Fibroblast of lung (primary cell): ENCODE data around the gene YIPF4. TPM values are rescaled to one million over a fixed set of nuclear protein-coding genes. Genes with fewer than 3 reads are reported as not detected.

Source experiments
- DNase-seq, 2 donors: peaks; one replicate each; pipeline versions ENCODE4 v3.0.0 to v3.0.0-alpha.2; 2010; ENCODE audit warnings: low read depth in 2 of 2
- H2AFZ ChIP-seq: 2 replicates; pipeline ENCODE4 v1.5.1; 2012; ENCODE audit warnings: low read length, control low read depth, inconsistent platforms
- H3K27ac ChIP-seq: 2 replicates; pipeline ENCODE4 v1.5.1; 2011; ENCODE audit warnings: low read length, control low read depth; ENCODE audit not compliant: insufficient read depth
- H3K27me3 ChIP-seq: 2 replicates; pipeline ENCODE4 v1.5.1; 2011; ENCODE audit warnings: mild to moderate bottlenecking, low read length; ENCODE audit not compliant: control insufficient read depth, insufficient read depth
- H3K36me3 ChIP-seq: 2 replicates; pipeline ENCODE4 v1.5.1; 2011; ENCODE audit warnings: low read length; ENCODE audit not compliant: control insufficient read depth, insufficient read depth
- H3K4me1 ChIP-seq: 2 replicates; pipeline ENCODE4 v1.5.1; 2011; ENCODE audit warnings: low read length; ENCODE audit not compliant: control insufficient read depth, insufficient read depth; ENCODE audit errors: extremely low read depth
- H3K4me2 ChIP-seq: 2 replicates; pipeline ENCODE4 v1.5.1; 2011; ENCODE audit warnings: low read length, control low read depth; ENCODE audit not compliant: insufficient read depth; ENCODE audit errors: extremely low read depth
- H3K4me3 ChIP-seq, 4 experiments: fragments of 200-600 bp in 1 of 4; sonication (generic) in 1 of 4; replicated peaks in 1 of 4; 2 replicates each; pipeline ENCODE4 v1.5.1; 2011 to 2016; ENCODE audit warnings: low read length in 4 of 4, low read depth in 3 of 4, mild to moderate bottlenecking in 3 of 4, control low read depth in 2 of 4, inconsistent platforms in 1 of 4, mixed read lengths in 1 of 4; ENCODE audit not compliant: insufficient read depth in 1 of 4; ENCODE audit errors: control extremely low read depth in 1 of 4
- H3K79me2 ChIP-seq: 2 replicates; pipeline ENCODE4 v1.5.1; 2012; ENCODE audit warnings: mild to moderate bottlenecking, low read length, inconsistent platforms; ENCODE audit not compliant: control insufficient read depth, insufficient read depth
- H3K9ac ChIP-seq: 2 replicates; pipeline ENCODE4 v1.5.1; 2011; ENCODE audit warnings: mild to moderate bottlenecking, low read length, control low read depth; ENCODE audit not compliant: insufficient read depth
- H3K9me3 ChIP-seq: 2 replicates; pipeline ENCODE4 v1.5.1; 2012; ENCODE audit warnings: low read depth, low read length; ENCODE audit not compliant: control insufficient read depth, insufficient read depth
- H4K20me1 ChIP-seq: 2 replicates; pipeline ENCODE4 v1.5.1; 2011; ENCODE audit warnings: low read length; ENCODE audit not compliant: control insufficient read depth, insufficient read depth; ENCODE audit errors: extremely low read depth
- EZH2 ChIP-seq: IDR thresholded peaks from 2 replicates; pipeline ENCODE4 v1.5.1; 2012; ENCODE audit warnings: low read length, control low read depth, mild to moderate bottlenecking; ENCODE audit errors: missing control alignments
- polyA plus RNA-seq, 2 donors: library from polyadenylated mRNA; depleted of rRNA in 1 of 2; stranded (reverse) in 1 of 2; unstranded in 1 of 2; fragments of >200 nt; gene quantifications; 2 replicates each; pipeline ENCODE4 v1.2.1, GENCODE V29; 2011 to 2012; ENCODE audit warnings: missing spikeins in 1 of 2
- total RNA-seq: library from RNA; depleted of rRNA; stranded (reverse); fragments of >200 nt; gene quantifications from 2 replicates; pipeline ENCODE4 v1.2.1, GENCODE V29; 2014
- TF ChIP-seq, protein P1 (sequence below), 2 donors: IDR thresholded peaks in 1 of 2; conservative IDR thresholded peaks in 1 of 2; 1 replicate in 1 of 2; 2 replicates in 1 of 2; pipeline ENCODE4 v1.5.1; 2011 to 2012; ENCODE audit warnings: low read length in 2 of 2, control low read depth in 1 of 2, inconsistent platforms in 1 of 2, low read depth in 1 of 2, mild to moderate bottlenecking in 1 of 2

Gene YIPF4
- total and polyA plus RNA-seq, 2 donors (not counting 1 experiment from before 2014, with no cell fraction given), result 17.2 to 23.3 TPM

DNA sequence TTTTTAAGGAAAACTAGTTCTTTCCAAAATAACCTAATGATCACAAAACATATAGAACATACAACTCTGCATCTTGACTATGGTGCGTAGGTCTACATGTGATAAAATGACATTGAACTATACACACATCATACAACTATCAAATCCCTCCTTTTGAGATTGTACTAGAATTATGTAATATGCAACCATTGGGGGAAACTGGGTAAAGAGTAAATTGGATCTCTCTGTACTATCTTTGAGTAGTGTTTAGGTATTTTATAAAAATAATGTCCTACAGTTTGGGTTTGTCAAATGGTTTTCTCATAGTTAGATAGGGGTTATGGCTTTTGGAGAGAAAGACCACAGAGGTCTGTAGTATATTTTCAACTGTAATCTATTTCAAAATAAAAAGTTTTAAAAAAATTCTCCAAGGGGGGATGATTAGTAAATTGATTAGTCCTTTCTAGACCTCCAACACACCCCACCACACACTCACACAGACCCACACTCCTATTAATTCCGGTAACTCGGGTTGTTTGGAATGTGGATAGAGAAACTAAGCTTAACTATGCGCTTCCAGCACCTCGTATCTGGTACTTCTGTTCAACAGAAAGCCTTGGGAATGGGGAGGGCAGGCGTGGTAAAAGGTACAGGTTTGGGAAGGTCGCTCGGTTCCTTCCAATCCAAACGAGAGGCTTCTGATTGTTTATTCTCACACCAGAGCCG lies 78.4 kb downstream of the YIPF4 start:
- Histone ChIP-seq H3K27me3 (no peaks in the 10 kb centered on the region), H3K4me2 (peak overlapping the region; percentile 76), H3K9ac (peak overlapping the region; percentile 99), H3K36me3 (no peaks in the 10 kb centered on the region), H3K4me1 (peaks cover 3% of the 10 kb centered on the region), H2AFZ (peak overlapping the region; percentile 71), H4K20me1 (no peaks in the 10 kb centered on the region), H3K4me3 (peak overlapping the region; percentile 70 to 99 (median 98)), H3K9me3 (no peaks in the 10 kb centered on the region), H3K79me2 (peaks cover 40% of the 10 kb centered on the region), H3K27ac (peak overlapping the region; percentile 99)
- DNase-seq, result no peak
- no peak for TF ChIP-seq EZH2
- TF ChIP-seq, protein P1, sequence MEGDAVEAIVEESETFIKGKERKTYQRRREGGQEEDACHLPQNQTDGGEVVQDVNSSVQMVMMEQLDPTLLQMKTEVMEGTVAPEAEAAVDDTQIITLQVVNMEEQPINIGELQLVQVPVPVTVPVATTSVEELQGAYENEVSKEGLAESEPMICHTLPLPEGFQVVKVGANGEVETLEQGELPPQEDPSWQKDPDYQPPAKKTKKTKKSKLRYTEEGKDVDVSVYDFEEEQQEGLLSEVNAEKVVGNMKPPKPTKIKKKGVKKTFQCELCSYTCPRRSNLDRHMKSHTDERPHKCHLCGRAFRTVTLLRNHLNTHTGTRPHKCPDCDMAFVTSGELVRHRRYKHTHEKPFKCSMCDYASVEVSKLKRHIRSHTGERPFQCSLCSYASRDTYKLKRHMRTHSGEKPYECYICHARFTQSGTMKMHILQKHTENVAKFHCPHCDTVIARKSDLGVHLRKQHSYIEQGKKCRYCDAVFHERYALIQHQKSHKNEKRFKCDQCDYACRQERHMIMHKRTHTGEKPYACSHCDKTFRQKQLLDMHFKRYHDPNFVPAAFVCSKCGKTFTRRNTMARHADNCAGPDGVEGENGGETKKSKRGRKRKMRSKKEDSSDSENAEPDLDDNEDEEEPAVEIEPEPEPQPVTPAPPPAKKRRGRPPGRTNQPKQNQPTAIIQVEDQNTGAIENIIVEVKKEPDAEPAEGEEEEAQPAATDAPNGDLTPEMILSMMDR (conservative IDR thresholded peaks at IDR 0.05 in 1 of 2, IDR thresholded peaks at IDR 0.05 in 1 of 2; ENCODE audit: low read depth in 1 of 2, low read length in 2 of 2), result no peak

DNA sequence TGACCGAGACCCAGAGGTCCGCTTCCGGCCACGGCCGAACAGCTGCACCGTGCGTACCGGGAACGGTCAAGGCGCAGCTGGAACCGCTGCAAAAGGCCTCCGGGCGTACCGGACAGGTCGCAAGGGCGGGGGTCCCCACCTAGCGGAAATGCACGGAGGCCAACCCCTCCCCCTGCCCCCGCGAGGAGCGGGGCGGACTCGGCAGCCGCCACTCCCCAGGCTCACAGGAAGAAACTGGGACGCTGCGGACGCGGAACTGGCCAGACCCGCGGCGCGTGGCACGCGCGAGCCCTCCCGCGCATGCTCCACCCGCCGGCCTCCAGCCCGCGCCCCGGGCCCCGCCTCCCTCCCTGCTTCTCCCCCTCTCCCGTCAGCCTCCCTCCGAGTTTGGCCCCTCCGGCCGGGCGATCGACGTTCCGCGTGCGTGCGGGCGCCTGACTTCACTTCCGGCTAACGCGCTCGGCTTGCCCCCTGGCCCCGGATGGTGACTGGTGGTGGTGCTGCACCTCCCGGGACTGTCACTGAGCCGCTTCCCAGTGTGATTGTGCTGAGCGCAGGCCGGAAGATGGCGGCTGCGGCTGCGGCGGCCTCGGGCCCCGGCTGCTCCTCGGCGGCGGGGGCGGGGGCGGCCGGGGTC lies 79.1 kb downstream of the YIPF4 start, which contains the start of gene BIRC6:
TSS of gene BIRC6 (plus strand) at position 343 of the 637 bp plus-strand sequence. CDS start at position 482, 139 bp downstream.
- H3K79me2 ChIP-seq, result peaks cover 47% of the 10 kb centered on the region
- no peaks in the 10 kb centered on the region for H3K36me3 ChIP-seq
- peaks cover 3% of the 10 kb centered on the region for H3K4me1 ChIP-seq
- no peaks in the 10 kb centered on the region for H4K20me1 ChIP-seq
- peak within 1 kb of the TSS; percentile 99 for H3K9ac ChIP-seq
- no peaks in the 10 kb centered on the region for H3K9me3 ChIP-seq
- peak within 1 kb of the TSS; percentile 76 for H3K4me2 ChIP-seq
- no peak for TF ChIP-seq EZH2
- TF ChIP-seq, protein P1 (conservative IDR thresholded peaks at IDR 0.05 in 1 of 2, IDR thresholded peaks at IDR 0.05 in 1 of 2; ENCODE audit: low read depth in 1 of 2, low read length in 2 of 2), result no peak
- peak within 1 kb of the TSS; percentile 97 to 99 (median 98) for H3K4me3 ChIP-seq
- H3K27me3 ChIP-seq, result no peaks in the 10 kb centered on the region
- peak within 1 kb of the TSS; percentile 71 for H2AFZ ChIP-seq
- peak; percentile 95 to 96 for DNase-seq
- H3K27ac ChIP-seq, result peak within 1 kb of the TSS; percentile 99

GRCh38 chr2:32357318-32358110 lies 79.8 kb downstream of the YIPF4 start:
- Histone ChIP-seq H3K79me2 (peaks cover 54% of the 10 kb centered on the region), H4K20me1 (no peaks in the 10 kb centered on the region), H3K4me1 (peaks cover 3% of the 10 kb centered on the region), H3K9me3 (no peaks in the 10 kb centered on the region), H2AFZ (peak overlapping the region; percentile 59), H3K4me2 (peak overlapping the region; percentile 99), H3K27ac (peak overlapping the region; percentile 99), H3K36me3 (peaks cover 1% of the 10 kb centered on the region), H3K4me3 (peak overlapping the region; percentile 97 to 99 (median 98)), H3K9ac (peak overlapping the region; percentile 99), H3K27me3 (no peaks in the 10 kb centered on the region)
- peak; percentile 38 to 41 for DNase-seq
- TF ChIP-seq, protein P1 (conservative IDR thresholded peaks at IDR 0.05 in 1 of 2, IDR thresholded peaks at IDR 0.05 in 1 of 2; ENCODE audit: low read depth in 1 of 2, low read length in 2 of 2), result no peak
- TF ChIP-seq EZH2, result no peak
